Mesenteric fat pad (tissue), 1 donor: ENCODE measurements around the gene CTBP1. TPM values are rescaled to one million over a fixed set of nuclear protein-coding genes. Genes with fewer than 3 reads are reported as not detected.

Experiments
- DNase-seq: peaks from one replicate; pipeline ENCODE4 v3.0.0-alpha.2; 2020; ENCODE audit warnings: low spot score
- total RNA-seq: library from RNA; stranded (reverse); fragmentation: NEBNext Ultra II Directional; extraction: Animal tissue kit (Norgen Biotek cat#: 25700); gene quantifications from one replicate; pipeline ENCODE4 v1.2.1, GENCODE V29; 2021
- donor health status: DM: yes; HTN: yes; CAD: no.

Gene CTBP1
- total RNA-seq, 1 donor from 2014 or later, result 147 TPM

DNA sequence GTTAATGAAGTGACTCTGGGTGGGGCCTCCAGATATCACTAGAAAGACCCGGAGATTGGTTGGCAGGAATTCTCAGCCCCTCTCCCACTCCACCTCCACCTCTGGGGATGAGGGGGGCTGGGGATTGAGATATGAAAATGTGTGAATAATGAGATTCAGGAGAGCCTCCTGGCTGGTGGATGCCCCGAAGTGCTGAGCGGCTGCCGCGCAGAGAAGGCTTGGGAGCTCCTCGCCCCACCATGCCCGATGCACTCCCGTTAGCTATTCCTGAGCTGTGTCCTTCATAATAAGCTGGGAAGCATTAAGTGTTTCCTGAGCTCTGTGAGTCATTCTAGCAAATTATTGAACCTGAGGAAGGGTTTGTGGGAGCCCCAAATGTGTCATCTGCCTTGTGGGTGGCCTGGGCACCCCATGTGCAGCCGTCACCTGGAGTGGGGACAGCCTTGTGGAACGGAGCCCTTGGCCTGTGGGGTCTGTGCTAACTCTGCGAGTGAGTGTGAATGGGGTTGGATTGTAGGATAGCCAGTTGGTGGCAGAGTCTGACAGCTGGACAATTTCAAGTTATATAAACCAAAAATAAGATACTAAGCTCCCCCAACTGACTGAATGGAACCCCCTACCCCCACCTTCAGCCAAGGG is 36.3 kb upstream of the CTBP1 start:
- peak; percentile 64 for DNase-seq

DNA sequence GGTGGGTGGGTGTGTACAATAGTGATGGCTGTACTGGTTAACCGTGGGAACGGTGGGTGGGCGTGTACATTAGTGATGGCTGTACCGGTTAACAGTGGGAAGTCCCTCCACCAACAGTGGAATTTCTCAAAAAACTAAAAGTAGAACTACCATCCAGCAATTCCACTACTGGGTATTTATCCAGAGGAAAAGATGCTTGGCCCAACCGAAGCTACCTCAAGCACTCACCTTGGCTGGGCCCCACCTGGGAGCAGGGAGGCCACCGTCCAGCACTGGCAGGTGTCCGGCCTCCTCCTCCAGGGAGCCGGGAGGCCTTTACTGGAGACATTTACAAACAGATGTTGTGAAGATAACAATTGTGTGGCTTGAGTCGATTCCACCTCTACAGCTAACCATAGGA is 34.8 kb upstream of the CTBP1 start:
- DNase-seq, result peak; percentile 45

DNA sequence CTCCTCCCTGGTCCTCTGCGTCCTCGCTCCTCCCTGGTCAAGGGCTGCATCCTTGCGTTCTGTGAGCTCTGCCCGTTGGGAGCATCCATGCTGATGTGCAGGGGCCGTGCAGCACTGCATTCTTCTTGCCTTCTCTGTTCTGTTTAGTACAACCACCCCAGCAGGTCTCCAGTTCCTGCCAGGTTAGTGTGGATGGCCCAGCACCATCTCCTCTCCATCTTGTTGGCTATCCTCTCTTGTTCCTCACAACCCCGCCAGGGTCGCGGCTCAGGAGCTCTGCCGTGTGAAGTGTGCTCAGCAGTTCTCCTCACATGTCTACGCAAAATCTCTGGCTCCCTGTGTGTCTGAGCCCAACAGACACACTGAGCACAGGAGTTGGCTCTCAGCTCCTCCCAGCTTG is 30.3 kb upstream of the CTBP1 start:
- DNase-seq, result peak; percentile 75

DNA sequence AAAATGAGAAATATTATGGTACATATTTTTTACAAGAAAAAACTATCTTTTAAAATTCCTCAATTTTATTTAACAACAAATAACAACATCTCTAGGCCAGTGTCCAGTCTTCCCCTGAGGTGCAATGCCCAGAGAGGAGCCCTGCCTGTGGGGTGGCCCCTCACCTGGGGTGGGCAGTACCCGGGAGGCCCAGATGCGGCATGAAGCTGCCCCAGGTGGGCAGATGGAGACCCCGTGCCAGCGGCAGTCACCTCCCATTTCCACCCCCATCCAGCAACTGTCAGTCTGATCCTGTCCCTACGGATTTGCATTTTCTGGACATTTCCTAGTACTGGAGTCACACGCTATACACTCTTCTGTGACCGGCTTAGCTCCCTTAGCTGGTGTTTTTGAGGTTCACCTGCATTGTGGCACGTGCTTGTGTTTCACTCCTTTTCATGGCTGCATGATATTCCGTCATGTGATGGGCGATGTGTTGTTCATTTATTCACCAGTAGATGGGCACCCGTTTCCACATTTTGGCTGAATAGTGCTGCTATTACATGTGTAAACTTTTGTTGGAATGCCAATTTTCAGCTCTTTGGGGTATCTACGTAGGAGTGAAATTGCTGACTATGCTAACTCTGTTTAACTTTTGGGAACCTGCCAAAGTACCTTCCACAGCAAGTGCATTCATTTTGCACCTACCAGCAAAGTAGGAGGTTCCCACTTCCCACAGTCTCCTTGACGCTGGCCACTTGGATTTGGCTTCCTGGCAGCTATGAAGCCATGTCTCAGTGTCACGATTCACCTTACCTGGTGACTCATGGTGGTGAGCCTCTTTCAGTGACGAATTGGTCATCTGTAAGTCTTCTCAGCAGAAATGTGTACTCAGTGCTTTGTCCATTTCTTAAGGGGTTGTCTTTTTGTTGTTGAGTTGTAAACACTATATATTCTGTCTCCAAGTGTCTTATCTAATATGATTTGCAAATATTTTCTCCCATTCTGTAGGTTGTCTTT is 29.0 kb upstream of the CTBP1 start:
- DNase-seq, result peak; percentile 35

DNA sequence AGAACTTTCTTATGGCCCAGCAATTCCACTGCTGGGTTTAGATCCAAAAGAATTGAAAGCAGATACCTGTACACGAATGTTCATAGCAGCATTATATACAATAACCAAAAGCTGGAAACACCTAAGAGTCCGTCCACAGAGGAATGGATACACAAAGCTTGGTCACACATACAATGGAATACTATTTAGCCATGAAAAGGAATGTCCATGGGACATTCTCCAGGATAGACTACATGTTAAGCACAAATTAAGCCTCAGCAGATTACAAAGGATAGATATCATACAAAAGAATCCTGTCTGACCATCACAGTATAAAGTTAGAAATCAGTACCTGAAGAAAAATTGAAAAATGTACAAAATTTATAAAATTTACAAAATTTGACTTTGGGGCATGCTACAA is 28.1 kb upstream of the CTBP1 start:
- no peak for DNase-seq

DNA sequence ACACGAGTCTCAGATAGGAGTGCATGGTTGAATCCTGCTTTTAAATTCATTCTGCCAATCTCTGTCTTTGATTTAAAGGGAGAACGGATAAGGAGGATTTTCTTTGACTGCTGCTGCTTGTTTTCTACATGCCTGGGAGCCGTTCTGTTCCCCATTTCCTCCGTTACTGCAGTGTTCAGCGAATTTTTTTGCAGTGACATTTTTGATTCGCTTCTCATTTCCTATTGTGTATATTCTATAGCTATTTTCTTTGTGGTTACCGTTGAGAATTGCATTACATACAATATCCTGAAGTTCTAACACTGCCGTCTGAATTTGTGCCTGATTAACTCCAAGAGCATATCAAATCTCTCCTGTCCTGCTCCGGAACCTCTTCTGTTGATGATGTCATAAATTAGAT is 25.9 kb upstream of the CTBP1 start:
- no peak for DNase-seq

DNA sequence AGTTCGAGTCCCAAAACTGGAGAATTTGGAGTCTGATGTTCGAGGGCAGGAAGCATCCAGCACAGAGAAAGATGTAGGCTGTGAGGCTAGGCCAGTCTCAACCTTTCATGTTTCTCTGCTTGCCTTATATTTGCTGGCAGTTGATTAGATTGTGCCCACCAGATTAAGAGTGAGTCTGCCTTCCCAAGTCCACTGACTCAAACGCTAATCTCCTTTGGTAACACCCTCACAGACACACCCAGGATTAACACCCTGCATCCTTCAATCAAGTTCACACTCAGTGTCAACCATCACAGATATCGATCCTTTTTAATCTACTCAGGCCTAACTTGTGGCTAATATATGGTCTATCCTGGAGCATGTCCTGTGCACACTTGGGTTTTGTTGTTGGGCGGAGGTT is 22.8 kb upstream of the CTBP1 start:
- peak; percentile 4 for DNase-seq

DNA sequence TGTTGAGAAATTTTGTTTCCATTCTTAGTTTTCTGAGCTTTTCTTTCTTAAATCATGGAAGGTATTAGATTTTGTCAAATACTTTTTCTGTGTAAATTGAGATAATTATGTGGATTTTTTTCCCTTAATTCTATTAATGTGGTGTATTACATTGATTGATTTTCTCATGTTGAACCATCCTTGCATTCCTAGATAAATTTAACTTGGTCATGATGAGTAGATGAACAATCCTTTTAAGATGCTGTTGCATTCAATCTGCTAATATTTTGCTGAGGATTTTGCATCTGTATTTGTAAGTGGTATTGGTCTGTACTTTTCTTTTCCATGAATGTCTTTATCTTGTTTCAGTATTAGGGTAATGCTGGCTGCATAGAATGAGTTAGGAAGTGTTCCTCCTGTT is 20.3 kb upstream of the CTBP1 start:
- DNase-seq, result no peak

DNA sequence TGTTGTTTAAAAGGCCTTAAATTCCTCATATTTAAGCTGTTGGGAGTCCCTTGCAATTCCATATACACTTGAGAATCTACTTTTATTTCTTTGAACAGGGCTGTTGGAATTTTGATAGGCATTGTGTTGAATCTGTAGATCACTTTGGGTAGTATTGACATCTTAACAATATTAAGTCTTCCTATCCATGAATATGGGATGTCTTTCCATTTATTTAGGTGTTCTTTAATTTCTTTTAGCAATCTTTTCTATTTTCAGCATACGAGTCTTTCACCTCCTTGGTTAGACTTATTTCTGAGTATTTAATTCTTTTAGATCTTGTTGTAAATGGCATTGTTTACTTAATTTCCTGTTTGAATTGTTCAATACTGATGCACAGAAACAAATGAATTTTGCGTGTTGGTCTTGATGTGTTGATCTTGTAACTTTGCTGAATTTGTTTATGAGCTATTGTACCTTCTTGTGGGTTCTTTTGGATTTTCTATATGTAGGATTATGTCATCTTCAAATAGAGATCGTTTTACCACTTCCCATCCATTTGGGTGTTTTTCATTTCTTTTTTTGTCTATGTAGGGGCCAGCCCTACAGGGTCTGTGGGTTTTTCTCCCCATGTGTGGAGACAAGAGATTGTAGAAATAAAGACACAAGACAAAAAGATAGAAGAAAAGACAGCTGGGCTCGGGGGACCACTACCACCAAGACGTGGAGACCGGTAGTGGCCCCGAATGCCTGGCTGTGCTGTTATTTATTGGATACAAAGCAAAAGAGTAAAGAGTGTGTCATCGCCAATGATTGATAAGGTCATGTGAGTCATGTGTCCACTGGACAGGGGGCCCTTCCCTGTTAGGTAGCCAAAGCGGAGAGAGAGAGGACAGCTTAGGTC is 18.2 kb upstream of the CTBP1 start:
- DNase-seq, result no peak

DNA sequence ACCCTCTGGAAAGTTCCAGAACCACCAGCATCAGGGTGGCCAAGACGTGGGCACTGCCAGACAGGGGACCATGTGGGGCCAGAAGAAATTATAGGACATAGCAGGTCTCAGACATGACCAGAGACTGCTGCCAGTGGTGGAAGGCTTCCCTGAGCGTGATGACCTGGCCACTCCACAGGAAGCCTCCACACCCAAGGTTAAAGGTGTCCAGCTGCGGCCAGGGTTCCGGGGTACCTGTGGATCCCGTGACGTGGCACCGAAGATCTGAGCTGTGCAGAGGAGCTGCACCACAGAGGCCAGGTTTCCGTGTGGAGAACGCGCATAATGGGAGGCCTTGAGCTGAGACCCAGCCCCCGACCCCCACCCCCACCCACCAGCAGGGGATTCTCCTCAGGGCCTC is 16.4 kb upstream of the CTBP1 start:
- peak; percentile 77 for DNase-seq

DNA sequence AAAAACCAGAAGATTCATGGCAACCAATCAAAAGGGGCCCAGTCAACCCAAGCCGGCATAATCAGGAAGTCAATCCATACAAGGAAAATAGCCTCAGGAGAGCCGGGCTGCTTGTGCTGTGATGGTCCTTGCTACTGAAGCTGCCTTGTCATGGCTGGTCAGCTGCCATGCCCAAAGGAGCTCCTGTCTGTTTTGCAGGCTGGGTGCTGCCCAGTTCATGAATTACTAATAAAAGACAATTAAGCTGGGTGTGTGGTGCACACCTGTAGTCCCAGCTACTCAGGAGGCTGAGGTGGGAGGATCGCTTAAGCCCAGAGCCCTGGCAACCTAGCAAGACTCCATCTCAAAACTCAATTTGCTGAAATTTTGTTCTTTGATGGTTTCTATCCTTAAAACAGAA is 16.0 kb upstream of the CTBP1 start:
- DNase-seq, result peak; percentile 49

DNA sequence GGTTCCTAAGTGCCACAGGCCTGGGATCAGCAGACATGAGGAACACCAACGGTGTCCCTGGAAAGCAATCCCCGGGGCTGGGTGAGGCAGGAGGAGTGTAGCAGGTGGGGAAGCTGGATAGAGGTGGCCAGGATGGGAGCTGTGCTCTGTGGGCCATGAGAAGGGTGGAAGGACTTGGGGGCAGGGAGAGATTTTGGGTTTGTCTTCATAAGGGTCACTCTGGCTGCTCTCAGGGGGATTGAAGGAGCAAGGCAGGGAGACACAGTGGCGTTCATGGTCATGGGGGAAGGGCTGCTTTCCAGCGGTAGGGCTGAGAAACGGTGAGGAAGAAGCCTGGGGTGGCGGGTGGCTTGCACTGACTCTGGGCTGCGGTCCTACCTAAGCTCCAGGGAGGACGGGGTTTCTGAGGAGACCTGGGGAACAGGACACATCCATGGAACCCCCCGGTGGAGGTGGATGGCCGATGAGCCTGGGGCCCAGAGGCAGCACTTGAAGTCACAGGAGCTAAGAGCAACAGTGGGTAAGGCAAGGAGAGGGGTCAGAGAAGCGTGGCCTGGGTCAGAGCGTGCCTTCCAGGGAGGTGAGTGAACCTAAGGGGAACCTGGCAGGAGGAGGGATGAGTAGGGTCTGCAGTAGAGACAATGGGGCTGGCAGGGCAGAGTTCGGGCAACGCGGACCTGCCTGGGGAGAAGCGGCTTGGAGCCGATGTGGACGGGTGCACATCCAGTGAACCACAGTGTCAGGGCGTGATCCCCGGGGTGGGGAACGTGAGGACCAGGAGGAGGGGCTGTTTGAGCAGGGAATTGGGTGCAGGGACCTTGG is 12.4 kb upstream of the CTBP1 start:
- DNase-seq, result peak; percentile 67

DNA sequence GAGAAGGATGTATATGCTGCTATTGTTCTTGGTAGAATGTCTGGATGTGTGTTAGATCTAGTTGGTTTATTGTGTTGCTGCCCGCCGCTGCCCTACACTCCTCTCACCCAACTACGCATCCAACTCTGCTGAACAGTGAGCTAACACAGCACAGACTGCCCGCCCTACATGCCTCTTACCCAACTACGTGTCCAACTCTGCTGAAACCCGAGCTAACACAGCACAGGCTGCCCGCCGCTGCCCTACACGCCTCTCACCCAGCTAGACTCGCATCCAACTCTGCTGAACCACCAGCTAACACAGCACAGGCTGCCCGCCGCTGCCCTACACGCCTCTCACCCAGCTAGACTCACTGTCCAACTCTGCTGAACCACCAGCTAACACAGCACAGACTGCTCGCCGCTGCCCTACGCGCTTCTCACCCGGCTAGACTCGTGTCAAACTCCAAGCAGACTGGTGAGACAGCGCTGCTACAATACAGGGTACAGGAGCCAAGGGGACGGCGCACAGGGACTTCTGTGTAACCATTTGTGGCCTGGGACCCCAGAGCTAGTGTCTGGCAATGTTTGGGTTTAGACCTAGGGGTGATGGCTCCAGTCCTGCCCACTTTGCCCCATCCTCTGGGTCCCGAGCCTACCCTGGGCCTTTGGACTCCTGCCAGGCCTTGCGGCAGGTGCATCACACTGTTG is 11.6 kb upstream of the CTBP1 start:
- peak; percentile 51 for DNase-seq

DNA sequence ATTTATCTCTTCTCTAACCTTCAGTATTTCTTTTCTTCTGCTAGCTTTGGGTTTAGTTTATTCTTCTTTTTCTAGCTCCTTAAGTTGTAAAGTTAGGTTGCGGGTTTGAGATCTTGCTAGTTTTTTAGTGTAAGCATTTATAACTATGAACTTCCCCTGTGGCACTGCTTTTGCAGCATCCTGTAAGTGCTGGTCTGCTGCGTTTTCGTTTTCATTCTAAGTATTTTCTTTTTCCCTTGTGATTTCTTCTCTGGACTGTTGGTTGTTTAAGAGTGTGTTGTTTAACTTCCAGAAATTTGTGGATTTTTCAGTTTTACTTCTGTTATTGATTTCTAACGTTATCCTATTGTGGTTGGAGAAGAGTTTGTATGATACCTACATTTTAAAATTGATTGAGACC is 11.0 kb upstream of the CTBP1 start:
- no peak for DNase-seq

DNA sequence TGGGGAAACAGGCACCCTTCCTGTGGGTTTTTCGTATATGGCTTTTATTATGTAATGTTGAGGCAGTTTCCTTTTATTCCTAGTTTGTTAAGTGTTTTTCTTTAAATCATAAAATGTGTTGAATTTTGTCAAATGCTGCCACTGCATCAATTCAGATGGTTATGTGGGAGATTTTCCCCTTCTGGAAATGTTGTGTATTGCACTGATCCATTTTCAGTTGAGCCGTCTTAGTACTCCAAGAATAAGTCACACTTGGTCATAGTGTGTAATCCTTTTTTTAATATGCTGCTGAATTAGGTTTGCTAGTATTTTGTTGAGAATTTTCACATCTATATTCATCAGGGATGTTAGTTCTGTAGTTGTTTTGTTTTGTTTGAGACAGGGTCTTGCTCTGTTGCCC is 9.5 kb upstream of the CTBP1 start:
- no peak for DNase-seq

DNA sequence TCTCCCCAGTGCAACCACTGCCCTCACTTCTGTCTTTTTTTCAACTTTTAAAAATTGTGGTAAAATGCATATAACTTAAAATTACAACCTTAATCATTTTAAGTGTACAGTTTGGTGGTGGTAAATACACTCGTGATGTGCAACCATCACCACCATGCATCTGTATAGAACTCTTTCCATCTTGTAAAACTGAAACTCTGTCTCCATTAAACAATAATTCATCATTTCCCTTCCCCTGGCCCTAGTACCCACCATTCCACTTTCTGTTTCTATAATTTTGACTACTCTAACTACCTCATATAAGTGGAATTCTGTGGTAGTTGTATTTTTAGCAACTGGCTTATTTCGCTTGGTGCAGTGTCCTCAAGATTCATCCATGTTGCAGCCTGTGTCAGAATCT is 6.8 kb upstream of the CTBP1 start:
- no peak for DNase-seq

DNA sequence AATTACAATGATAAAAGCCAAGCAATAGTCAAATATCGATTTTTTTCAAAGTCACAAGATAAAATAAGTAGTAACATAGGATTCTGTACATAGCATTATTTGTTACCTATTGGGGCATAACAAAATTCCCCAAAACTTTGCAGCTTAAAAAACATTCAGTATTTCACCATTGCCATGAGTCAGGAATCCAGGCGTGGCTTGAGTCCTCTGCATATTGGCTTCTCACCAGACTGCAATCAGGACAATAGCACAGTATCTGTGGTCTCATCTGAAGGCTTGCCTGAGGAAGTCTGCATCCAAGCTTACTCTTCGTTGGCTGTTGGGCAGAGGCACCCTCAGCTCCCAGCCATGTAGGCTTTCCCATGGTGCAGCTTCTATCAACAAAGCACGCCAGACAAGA is 6.2 kb upstream of the CTBP1 start:
- DNase-seq, result peak; percentile 22

DNA sequence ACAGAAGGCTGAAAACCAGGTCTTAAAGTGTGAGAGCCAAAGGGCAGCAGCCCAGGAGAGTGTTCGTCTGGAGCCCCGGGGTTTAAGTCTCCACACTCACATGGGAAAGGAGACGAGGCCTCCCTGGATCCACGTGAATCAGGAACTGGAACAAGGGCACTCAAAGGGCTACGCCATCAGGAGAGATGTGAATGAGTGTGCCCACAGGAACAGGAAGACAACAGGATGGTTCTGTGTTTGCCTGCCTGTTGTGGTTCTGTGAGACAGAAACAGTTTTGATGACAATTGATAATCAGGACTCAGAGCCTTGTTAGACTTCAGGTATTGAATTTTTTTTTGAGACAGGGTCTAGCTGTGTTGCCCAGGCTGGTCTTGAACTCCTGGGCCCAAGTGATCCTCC is 4.9 kb upstream of the CTBP1 start:
- DNase-seq, result peak; percentile 35

DNA sequence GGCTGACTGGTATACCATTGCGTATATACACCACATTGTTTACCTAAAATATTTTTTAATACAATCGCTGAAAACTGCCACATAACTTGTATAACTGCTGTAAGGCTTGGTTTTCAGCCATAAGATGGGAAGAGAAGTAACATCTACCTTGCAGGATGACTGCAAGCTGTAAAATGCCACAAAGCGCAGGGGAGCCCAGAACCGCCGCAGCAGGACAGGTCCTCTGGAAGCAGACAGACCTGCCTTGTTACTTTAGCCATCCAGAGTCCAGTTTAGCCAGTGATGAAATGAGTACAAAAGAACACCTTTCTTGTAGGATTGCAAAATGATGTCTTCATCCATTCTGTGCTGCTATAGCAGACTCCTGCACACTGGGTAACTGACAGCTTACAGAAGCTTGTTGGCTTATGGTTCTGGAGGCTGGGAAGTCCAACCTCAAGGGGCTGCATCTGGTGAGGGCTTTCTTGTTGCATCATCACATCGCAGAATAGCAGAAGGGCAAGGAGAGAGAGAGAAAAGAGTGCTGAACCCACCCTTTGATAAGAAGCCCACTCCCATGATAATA is 4.1 kb upstream of the CTBP1 start:
- DNase-seq, result peak; percentile 18

DNA sequence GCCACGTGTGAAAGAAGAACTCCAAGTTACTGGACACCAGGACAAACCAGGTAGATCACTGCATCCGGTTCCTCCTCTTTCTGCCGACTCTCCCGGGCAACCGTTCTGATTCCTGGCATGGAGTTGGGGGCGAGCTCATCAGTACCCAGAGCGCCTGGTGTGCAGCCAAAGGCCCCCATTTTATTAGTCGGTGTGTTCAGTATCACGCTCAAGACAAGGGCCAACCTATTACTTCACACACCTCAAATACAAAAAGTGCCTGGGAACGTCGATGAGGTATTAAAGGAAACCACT is 2.8 kb upstream of the CTBP1 start:
- DNase-seq, result no peak
